Measurements from ENCODE around the gene STEEP1.
"Not testable (repeated sequence)": the region's sequence is repeated elsewhere in the genome, so short reads cannot be mapped to it uniquely, and the experiment has no call there.

STEEP1 gene

DNA sequence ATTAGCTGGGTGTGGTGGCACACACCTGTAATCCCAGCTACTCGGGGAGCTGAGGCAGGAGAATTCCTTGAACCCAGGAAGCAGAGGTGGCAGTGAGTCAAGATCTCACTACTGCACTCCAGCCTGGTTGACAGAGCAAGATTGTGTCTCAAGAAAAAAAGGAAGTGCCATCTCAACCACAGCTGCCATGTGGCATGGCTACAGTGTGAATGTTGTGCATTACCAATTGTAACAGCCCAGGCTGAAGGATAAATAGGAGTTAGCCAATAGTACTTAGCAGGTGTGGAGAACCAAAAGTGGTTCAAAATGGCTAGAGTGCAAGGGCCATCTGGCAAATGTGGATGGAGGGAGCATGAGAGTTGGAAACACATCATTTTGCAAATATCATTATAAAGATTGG, 68.0 kb downstream of the STEEP1 start:
- no peak for TF ChIP-seq CTCF (IDR thresholded peaks at IDR 0.05)

DNA sequence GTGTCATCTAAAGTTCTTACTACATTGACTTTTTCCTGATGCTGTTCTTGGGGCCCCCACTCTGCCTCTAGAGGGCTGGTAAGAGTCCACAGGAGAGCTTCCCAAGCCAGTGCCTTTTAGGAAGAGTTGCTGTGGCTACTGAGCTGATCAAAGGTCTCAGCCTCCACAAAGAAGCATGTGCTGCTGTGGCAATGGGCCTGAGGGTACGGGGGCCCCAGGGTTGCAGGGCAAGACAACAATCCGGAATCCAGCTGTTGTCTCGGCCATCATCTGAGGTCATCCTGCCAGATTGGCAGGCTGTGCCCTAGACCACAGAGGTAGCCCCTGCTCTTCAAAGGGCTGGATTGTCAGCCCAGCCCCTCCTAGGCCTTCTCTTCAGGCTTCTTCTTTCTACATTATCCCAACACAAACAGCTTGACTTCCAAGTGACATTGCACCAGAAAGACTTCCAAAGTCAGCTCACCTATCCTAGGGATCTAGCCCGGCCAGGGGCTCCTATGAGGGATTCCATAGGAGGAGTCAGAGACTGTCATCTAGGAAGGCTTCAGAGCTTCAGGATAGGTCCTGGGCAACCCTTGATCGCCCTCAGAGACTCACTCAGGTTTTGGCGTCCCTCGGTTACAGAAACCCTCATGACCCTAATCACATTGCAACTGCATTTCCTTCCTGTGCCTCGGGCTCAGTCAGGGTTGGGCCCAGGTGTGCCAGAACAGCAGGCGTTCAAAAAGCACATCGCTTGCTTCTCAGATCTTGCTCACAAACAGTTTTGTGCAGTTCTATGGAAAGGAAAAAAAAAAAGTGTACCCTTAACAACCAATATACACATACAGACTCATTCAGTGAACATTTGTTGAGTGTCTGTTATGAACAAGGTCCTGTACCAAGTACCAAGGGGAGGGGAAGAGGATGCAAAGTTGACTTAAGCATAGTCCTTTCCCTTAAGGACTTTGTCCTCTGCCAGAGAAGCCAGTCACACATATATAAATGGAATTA, 69.2 kb downstream of the STEEP1 start:
- no peak overlapping the region for H3K4me3 ChIP-seq
- no peak for DNase-seq (ENCODE audit: low spot score)
- no peak overlapping the region for H3K27ac ChIP-seq
- TF ChIP-seq CTCF (IDR thresholded peaks at IDR 0.05), result no peak

More for the DNA sequence above, 68.0 kb downstream of the STEEP1 start:
- Histone ChIP-seq H3K27ac (no peak overlapping the region), H3K4me3 (no peak overlapping the region)
- DNase-seq (ENCODE audit: low spot score), result no peak

GRCh38 chrX:119493851-119494495, 71.2 kb downstream of the STEEP1 start:
- not testable (repeated sequence) for DNase-seq (ENCODE audit: low spot score); H3K27ac ChIP-seq; H3K4me3 ChIP-seq

- TF ChIP-seq CTCF (IDR thresholded peaks at IDR 0.05), result no peak
- no peak for DNase-seq (ENCODE audit: low spot score)
- Histone ChIP-seq H3K27ac (no peak overlapping the region), H3K4me3 (no peak overlapping the region)
Observed at GRCh38 chrX:119492463-119492862, 72.7 kb downstream of the STEEP1 start.

DNA sequence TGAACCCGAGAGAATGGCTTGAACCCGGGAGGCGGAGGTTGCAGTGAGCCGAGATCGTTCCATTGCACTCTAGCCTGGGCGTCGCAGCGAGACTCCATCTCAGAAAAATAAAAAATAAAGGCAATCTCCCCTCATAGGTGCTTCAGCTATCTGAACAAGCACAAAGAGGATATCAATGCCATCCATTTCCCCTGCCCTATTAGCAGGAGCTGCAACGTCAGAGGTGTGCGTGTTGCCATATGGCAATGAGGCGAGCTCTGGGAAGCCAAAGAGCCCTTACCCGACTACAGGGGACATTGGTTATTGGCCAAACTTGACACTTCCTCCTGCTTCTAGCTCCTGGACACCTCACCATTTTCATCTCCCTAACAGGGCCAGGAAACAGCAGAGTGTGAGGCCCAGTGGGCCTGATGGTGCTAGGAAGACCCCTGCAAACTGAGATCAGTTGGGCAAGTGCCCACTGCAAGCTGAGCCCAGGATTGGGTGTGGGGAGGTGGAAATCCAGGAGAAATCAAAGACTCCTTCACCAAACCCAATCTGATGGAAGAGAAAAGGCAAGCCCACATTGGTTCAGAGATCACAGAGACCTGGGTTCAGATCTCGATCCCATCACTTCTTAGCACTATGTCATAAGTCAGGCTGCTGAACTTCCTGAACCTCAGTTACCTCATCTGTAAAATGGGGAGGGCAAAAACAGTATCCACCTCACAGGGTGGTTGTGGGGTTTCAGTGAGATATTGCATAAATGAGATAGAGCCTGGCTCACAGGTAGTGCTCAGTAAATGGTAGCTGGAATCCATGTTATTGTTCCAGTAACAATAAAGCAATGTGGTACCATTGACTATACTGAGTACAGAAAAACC, 75.8 kb downstream of the STEEP1 start:
- Histone ChIP-seq H3K4me3 (no peak overlapping the region), H3K27ac (no peak overlapping the region)
- DNase-seq (ENCODE audit: low spot score), result no peak
- TF ChIP-seq CTCF (IDR thresholded peaks at IDR 0.05), result no peak

DNA sequence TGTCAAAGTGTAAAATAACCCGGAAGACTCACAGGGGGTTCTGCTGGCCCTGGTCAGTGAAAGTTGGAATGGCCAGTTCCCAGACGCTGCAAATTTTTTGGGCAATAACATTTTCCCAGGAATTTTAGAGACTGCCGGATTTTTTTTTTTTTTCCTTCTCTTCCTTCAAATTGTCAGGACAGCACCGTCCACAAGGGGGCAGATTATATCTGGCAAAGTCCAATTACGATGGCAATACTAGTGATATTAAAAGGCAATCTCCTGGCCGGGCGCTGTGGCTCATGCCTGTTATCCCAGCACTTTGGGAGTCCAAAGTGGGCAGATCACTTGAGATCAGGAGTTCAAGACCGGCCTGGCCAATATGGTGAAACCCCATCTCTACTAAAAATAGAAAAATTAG, 76.5 kb downstream of the STEEP1 start:
- Histone ChIP-seq H3K4me3 (no peak overlapping the region), H3K27ac (no peak overlapping the region)
- no peak for DNase-seq (ENCODE audit: low spot score)
- TF ChIP-seq CTCF (IDR thresholded peaks at IDR 0.05), result peak; percentile 46
